Type B pancreatic cell (in vitro differentiated cells): Measurements from ENCODE around the gene INSR. TPM values are rescaled to one million over a fixed set of nuclear protein-coding genes. Genes with fewer than 3 reads are reported as not detected.

ENCODE experiments used
- DNase-seq: peaks from one replicate; pipeline ENCODE4 v3.0.0; 2021; ENCODE audit warnings: mixed read lengths; ENCODE audit not compliant: unreplicated experiment; ENCODE audit errors: extremely low spot score
- H3K27ac Mint-ChIP-seq: 2 replicates; pipeline ENCODE4 v1.8.0; 2021; ENCODE audit warnings: mild to moderate bottlenecking, mixed read lengths
- H3K27me3 Mint-ChIP-seq: 2 replicates; pipeline ENCODE4 v1.8.0; 2021; ENCODE audit warnings: mixed read lengths
- H3K36me3 Mint-ChIP-seq: 2 replicates; pipeline ENCODE4 v1.8.0; 2021; ENCODE audit warnings: mixed read lengths
- H3K4me1 Mint-ChIP-seq: one replicate; pipeline ENCODE4 v1.8.0; 2021; ENCODE audit warnings: mixed read lengths; ENCODE audit not compliant: unreplicated experiment
- H3K4me3 Mint-ChIP-seq: 2 replicates; pipeline ENCODE4 v1.8.0; 2021; ENCODE audit warnings: mild to moderate bottlenecking, mixed read lengths
- H3K9me3 Mint-ChIP-seq: 2 replicates; pipeline ENCODE4 v1.8.0; 2021; ENCODE audit warnings: mixed read lengths
- total RNA-seq: library from RNA; stranded (reverse); gene quantifications from 2 replicates; pipeline ENCODE4 v1.2.1, GENCODE V29; 2021; ENCODE audit warnings: low replicate concordance
- TF ChIP-seq, protein P1 (sequence below): fragments of 200-600 bp; sonication (generic); conservative IDR thresholded peaks from 2 replicates; pipeline ENCODE4 v1.5.0; 2021; ENCODE audit warnings: antibody characterized with exemption, mild to moderate bottlenecking

INSR gene
- total RNA-seq, 1 donor from 2014 or later = 33.7 TPM

DNA sequence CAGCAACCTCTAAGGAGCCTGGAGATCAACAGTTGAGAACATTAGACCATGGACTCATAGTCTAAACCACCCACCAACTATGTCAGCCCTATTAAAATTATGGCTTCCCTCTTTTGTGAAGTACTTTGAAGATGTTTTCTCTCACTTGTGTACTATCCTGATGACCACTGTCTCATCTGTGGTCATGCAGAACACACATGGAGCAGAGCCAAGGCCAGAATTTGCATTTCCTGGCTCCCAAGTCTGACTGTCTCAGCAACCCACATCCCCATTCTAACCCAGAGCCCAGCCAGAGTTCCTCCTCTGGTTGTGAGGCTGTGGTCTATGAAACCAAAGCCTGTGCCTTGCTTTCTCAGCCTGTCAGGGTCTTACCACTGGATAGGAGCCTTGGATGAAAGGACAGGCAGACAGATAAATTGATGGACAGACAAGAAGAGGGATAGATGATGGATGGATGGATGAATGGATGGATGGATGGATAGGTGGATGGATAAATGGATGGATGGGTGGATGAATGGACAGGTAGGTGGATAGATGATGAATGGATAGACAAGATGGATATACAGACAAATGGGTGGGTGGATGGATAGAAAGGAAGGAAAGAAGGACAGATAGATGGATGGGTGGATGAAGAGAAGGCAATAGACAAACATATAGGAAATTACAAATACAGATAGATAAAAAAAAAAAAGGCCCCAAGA is 189.3 kb downstream of the INSR start:
- TF ChIP-seq, protein P1, sequence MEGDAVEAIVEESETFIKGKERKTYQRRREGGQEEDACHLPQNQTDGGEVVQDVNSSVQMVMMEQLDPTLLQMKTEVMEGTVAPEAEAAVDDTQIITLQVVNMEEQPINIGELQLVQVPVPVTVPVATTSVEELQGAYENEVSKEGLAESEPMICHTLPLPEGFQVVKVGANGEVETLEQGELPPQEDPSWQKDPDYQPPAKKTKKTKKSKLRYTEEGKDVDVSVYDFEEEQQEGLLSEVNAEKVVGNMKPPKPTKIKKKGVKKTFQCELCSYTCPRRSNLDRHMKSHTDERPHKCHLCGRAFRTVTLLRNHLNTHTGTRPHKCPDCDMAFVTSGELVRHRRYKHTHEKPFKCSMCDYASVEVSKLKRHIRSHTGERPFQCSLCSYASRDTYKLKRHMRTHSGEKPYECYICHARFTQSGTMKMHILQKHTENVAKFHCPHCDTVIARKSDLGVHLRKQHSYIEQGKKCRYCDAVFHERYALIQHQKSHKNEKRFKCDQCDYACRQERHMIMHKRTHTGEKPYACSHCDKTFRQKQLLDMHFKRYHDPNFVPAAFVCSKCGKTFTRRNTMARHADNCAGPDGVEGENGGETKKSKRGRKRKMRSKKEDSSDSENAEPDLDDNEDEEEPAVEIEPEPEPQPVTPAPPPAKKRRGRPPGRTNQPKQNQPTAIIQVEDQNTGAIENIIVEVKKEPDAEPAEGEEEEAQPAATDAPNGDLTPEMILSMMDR = no peak

DNA sequence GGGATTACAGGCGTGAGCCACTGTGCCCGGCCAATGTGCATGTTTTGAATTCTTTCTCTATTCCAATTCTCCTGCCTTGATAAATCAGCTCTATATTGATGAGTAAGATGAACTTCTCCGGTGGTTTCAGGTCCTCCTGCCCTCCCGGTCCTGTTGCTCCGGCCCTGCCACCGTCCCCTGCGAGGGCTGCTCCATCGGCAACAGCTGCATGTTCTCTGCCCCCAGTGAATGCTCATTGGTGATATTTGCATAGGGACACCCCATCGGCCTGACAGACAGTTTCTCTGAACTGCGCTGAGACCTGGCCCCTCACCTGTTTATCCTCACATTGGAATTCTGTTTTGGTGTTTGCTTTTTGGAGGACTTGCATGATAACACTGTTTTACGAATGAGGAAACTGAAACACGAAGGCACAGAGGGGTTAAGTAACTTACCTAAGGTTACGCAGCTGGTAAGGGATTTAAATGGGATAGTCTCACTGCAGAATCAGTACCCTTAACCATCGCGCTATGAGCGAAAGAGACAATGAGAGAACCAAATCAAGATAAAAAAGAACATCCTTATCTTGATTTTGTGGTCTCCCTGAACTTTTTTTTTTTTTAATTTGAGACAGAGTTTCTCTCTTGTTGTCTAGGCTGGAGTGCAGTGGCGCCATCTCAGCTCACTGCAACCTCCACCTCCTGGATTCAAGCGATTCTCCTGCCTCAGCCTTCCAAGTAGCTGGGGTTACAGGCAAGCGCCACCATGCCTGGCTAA is 192.5 kb downstream of the INSR start:
- H3K4me3 Mint-ChIP-seq = peak overlapping the region; percentile 76
- TF ChIP-seq, protein P1 = no peak
- peaks cover 3% of the 10 kb centered on the region for H3K27me3 Mint-ChIP-seq
- peaks cover 9% of the 10 kb centered on the region for H3K36me3 Mint-ChIP-seq
- peaks cover 7% of the 10 kb centered on the region for H3K9me3 Mint-ChIP-seq
- peaks cover 10% of the 10 kb centered on the region for H3K4me1 Mint-ChIP-seq
- DNase-seq = no peak
- H3K27ac Mint-ChIP-seq = peak overlapping the region; percentile 94

More for the DNA sequence above, 189.3 kb downstream of the INSR start:
- no peak for DNase-seq
- H3K9me3 Mint-ChIP-seq = no peaks in the 10 kb centered on the region
- H3K27me3 Mint-ChIP-seq = peaks cover 3% of the 10 kb centered on the region
- H3K4me1 Mint-ChIP-seq = peaks cover 10% of the 10 kb centered on the region
- no peaks in the 10 kb centered on the region for H3K36me3 Mint-ChIP-seq
- no peak overlapping the region for H3K27ac Mint-ChIP-seq
- no peak overlapping the region for H3K4me3 Mint-ChIP-seq

DNA sequence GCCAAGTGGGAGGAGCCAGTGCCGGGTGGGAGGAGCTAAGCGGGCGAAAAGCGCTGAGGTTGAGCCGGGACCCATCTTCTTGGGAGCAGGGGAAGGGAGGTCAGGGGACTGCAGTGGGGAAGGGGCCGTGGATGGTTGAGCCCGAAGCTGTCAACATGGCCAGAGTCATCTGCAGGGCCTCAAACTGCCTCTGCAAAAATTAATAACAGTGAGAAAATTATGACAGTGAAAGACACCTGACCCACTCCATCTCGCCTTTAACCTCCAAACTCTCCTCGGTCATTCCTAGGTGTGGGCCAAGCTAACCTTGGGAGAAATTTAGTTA is 194.7 kb downstream of the INSR start:
- TF ChIP-seq, protein P1 = no peak
- Mint-ChIP-seq H3K9me3 (peaks cover 20% of the 10 kb centered on the region), H3K27ac (peak overlapping the region; percentile 94), H3K36me3 (peaks cover 21% of the 10 kb centered on the region), H3K4me3 (peak overlapping the region; percentile 95), H3K27me3 (peaks cover 3% of the 10 kb centered on the region), H3K4me1 (peaks cover 10% of the 10 kb centered on the region)
- no peak for DNase-seq

DNA sequence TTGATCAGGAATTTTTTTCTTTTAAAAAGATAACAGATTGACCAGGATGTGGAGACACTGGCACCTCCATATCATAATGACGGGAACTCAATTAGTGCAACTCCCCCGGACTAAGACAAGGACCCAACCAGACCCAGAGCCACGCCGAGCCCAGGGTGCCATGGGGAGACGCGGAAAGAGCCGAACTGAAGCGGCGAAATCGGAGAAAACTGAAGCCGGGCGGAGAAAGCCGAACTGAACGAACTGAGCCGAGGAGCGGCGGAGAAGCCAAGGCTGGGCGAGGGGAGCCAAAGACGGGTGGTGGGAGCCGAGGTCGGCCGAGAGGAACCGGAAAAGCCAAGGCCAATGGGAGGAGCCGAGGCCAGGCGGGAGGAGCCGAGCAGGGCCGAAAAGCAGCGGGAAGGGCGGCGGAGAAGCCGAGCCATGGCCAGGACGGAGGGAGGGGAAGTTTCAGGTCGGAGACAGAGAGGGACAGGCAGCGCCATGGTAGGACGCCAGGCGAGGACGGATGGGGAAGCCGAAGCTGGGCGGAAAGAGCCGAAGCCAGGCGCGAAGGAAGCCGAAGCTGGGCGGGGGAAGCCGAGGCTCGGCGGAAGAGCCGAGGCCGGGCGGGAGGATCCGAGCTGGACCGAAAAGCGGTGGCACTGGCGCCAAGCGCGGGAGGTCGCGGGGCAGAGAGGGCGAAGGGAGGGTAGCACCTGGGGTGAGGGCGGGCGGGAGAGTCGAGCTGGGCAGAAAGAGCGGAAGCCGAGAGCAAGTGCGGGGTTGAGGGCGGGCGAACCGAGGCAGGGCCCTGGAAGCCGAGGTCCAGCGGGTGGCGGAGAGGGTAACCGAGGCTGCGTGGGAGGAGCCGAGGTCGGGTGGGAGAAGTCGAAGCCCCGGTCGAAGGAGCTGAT is 195.3 kb downstream of the INSR start:
- Mint-ChIP-seq H3K4me1 (peaks cover 10% of the 10 kb centered on the region), H3K4me3 (peak overlapping the region; percentile 95), H3K27ac (peak overlapping the region; percentile 94), H3K36me3 (peaks cover 22% of the 10 kb centered on the region), H3K27me3 (peaks cover 3% of the 10 kb centered on the region), H3K9me3 (peaks cover 21% of the 10 kb centered on the region)
- peak; percentile 92 for DNase-seq
- TF ChIP-seq, protein P1 = no peak

DNA sequence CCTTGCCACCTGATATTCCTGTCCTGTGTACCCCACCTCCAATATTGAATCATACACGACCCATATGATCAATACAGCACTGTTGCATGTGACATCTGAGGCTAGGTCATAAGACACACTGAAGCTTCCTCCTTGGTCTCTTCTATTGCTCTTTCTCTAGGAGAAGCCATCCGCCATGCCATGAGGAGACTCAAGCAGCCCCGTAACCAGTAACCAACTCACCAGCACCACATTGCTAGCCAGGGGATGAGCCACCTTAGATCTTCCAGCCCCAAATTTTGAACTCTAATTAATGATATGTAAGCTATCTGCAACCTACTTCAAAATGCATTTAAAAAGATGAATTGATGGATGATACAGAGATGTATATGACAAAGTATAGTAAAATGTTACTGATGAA is 196.1 kb downstream of the INSR start:
- H3K4me3 Mint-ChIP-seq = peak overlapping the region; percentile 95

More for the DNA sequence above, 196.1 kb downstream of the INSR start:
- Mint-ChIP-seq H3K27me3 (peaks cover 3% of the 10 kb centered on the region), H3K9me3 (peaks cover 21% of the 10 kb centered on the region), H3K27ac (peak overlapping the region; percentile 94), H3K36me3 (peaks cover 22% of the 10 kb centered on the region), H3K4me1 (peaks cover 10% of the 10 kb centered on the region)
- DNase-seq = no peak
- TF ChIP-seq, protein P1 = no peak
